HG03521 (cell line): ENCODE data around the gene PUSL1.
A peak's percentile ranks its signal among the peaks of the same experiment; 100 is the strongest.

ENCODE experiments used
- ATAC-seq: cut with Tn5 transposase; IDR thresholded peaks from one replicate; pipeline ENCODE4 v1.9.1; 2021; ENCODE audit warnings: mild to moderate bottlenecking, moderate library complexity; ENCODE audit not compliant: unreplicated experiment

PUSL1 gene

GRCh38 chr1:1321477-1321876 lies 13.1 kb downstream of the PUSL1 start:
- no peak for ATAC-seq

- ATAC-seq, result no peak
Measured at GRCh38 chr1:1322418-1322817, 14.0 kb downstream of the PUSL1 start.

- no peak for ATAC-seq
Measured at GRCh38 chr1:1322952-1323351, 14.6 kb downstream of the PUSL1 start.

GRCh38 chr1:1324084-1324523 lies 15.7 kb downstream of the PUSL1 start:
- peak; percentile 19 for ATAC-seq

GRCh38 chr1:1324524-1325287 lies 16.3 kb downstream of the PUSL1 start, which contains the start of the genes CPTP and INTS11:
Gene CPTP (plus strand): TSS chr1:1324802. CDS start chr1:1326911, 2,109 bp downstream.
Gene INTS11 (minus strand): TSS chr1:1324660. CDS start chr1:1324608, 52 bp downstream.
- peak; percentile 82 for ATAC-seq

GRCh38 chr1:1325288-1326074 lies 17.1 kb downstream of the PUSL1 start:
- ATAC-seq, result no peak

- ATAC-seq, result no peak
Measured at GRCh38 chr1:1326075-1326605, 17.7 kb downstream of the PUSL1 start.

GRCh38 chr1:1327291-1327690 lies 18.9 kb downstream of the PUSL1 start:
- no peak for ATAC-seq

GRCh38 chr1:1328254-1328653 lies 19.9 kb downstream of the PUSL1 start:
- no peak for ATAC-seq

- ATAC-seq, result no peak
Measured at GRCh38 chr1:1329304-1330210, 21.2 kb downstream of the PUSL1 start.

- no peak for ATAC-seq
Measured at GRCh38 chr1:1330366-1331067, 22.1 kb downstream of the PUSL1 start.

- no peak for ATAC-seq
Measured at GRCh38 chr1:1331068-1331965, 22.9 kb downstream of the PUSL1 start, which contains the start of gene TAS1R3. Gene TAS1R3 (plus strand): TSS chr1:1331280. CDS start chr1:1331346, 66 bp downstream.

GRCh38 chr1:1332031-1332755 lies 23.8 kb downstream of the PUSL1 start:
- ATAC-seq, result no peak

- ATAC-seq, result no peak
Measured at GRCh38 chr1:1332774-1333480, 24.5 kb downstream of the PUSL1 start.

- ATAC-seq, result no peak
Measured at GRCh38 chr1:1333551-1334241, 25.3 kb downstream of the PUSL1 start.

- no peak for ATAC-seq
Measured at GRCh38 chr1:1334835-1335234, 26.4 kb downstream of the PUSL1 start.

GRCh38 chr1:1335283-1335682 lies 26.9 kb downstream of the PUSL1 start:
- no peak for ATAC-seq
